ENCODE results near the gene FGF14. TPM values are rescaled to one million over a fixed set of nuclear protein-coding genes. Genes with fewer than 3 reads are reported as not detected.

The FGF14 gene
- total RNA-seq, 2 donors from 2014 or later, result not detected

- ATAC-seq (no peak), DNase-seq (ENCODE audit: low spot score in 2 of 2) (no peak)
- no peaks in the 10 kb centered on the region for H3K9me3 Mint-ChIP-seq
Measured at GRCh38 chr13:102380012-102380411, 21.8 kb downstream of the FGF14 start.

DNA sequence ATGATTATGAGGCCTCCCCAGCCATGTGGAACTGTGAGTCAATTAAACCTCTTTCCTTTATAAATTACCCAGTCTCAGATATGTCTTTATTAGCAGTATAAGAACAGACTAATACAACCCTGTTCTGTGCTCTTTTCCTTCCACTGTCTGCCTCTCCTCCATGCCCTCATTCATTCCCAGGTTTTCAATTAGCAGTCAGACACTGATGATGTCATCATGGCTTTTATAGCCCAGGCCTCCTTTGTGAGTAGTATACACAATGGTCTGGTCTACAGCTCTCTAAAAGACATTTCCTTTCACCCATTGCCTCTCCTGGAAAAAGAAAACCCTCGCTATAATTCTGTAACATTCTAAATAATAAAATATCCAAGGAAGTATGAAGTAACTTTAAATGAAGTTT is 25.5 kb downstream of the FGF14 start:
- no peak for DNase-seq (ENCODE audit: low spot score in 2 of 2)
- no peak for ATAC-seq
- no peaks in the 10 kb centered on the region for H3K36me3 Mint-ChIP-seq
- H3K27ac Mint-ChIP-seq, result no peak overlapping the region
- no peaks in the 10 kb centered on the region for H3K9me3 Mint-ChIP-seq

More at GRCh38 chr13:102380012-102380411, 21.8 kb downstream of the FGF14 start:
- Mint-ChIP-seq H3K27ac (no peak overlapping the region), H3K36me3 (no peaks in the 10 kb centered on the region)

DNA sequence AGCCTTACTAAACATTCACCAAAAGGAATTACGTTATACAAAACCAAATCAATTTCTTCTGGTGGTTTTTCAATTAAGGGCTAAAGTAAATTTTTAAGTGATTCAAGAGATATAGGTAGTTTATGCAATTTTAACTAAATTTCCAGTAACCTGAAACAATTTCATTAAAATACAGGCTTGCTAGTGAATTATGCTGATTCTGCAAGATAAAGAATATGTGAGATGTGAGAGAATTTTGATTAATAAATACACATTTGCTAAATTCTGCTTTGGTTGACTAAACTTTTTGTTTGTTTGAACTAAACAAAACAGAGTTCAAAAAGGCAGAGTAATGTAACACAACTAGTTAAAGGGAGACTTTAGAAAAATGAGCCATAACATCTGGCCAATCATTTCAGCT is 27.1 kb downstream of the FGF14 start:
- DNase-seq (ENCODE audit: low spot score in 2 of 2) (no peak), ATAC-seq (no peak)
- no peaks in the 10 kb centered on the region for H3K36me3 Mint-ChIP-seq
- H3K9me3 Mint-ChIP-seq, result no peaks in the 10 kb centered on the region
- no peak overlapping the region for H3K27ac Mint-ChIP-seq

DNA sequence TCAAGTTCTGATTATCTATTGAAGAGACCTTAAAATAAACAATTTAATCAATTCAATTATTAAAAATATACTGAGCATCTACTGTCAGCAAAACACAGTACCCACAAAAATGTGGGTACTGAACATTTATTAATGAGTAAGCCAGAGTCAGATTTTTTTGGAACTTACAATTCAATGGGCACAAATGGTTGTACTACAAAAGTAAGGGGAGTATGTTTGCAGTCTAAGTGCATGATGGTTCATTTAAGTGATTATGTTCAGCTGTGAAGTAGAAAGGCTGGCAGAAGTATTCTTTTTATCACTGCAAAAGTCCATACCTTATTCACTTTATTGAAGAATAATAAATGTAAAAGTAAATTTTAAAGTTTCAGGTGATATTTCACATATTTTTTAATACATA is 27.6 kb downstream of the FGF14 start:
- no peaks in the 10 kb centered on the region for H3K9me3 Mint-ChIP-seq
- no peak for DNase-seq (ENCODE audit: low spot score in 2 of 2)
- H3K36me3 Mint-ChIP-seq, result no peaks in the 10 kb centered on the region
- no peak for ATAC-seq
- no peak overlapping the region for H3K27ac Mint-ChIP-seq

GRCh38 chr13:102373221-102373620 is 28.6 kb downstream of the FGF14 start:
- H3K9me3 Mint-ChIP-seq, result no peaks in the 10 kb centered on the region
- no peak for ATAC-seq

GRCh38 chr13:102369302-102369701 is 32.5 kb downstream of the FGF14 start:
- no peak for ATAC-seq
- DNase-seq (ENCODE audit: low spot score in 2 of 2), result no peak
- Mint-ChIP-seq H3K9me3 (no peaks in the 10 kb centered on the region), H3K27ac (no peak overlapping the region), H3K36me3 (no peaks in the 10 kb centered on the region)

More at GRCh38 chr13:102373221-102373620, 28.6 kb downstream of the FGF14 start:
- H3K27ac Mint-ChIP-seq, result no peak overlapping the region
- no peaks in the 10 kb centered on the region for H3K36me3 Mint-ChIP-seq
- no peak for DNase-seq (ENCODE audit: low spot score in 2 of 2)

DNA sequence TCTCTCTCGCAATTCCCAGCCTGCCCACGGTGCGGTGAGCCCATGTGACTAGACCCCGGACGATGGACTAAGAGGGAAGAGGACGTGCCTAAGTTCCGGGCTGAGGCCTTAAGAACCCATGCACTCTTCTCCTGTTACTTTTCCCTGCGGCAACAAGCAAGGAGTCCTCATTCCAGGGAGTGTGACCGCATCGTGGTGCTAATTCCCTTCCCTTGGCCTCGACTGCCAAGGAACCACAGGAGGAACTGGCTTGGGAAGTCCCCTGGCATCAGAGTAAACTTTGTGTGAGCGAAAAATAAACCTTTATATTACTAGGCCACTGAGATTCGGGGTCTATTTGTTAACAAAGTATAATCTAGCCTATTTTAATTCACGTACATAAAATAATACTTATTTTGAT is 34.0 kb downstream of the FGF14 start:
- ATAC-seq (no peak), DNase-seq (ENCODE audit: low spot score in 2 of 2) (no peak)
- H3K36me3 Mint-ChIP-seq, result no peaks in the 10 kb centered on the region
- no peak overlapping the region for H3K27ac Mint-ChIP-seq
- no peaks in the 10 kb centered on the region for H3K9me3 Mint-ChIP-seq

- no peaks in the 10 kb centered on the region for H3K9me3 Mint-ChIP-seq
- no peaks in the 10 kb centered on the region for H3K36me3 Mint-ChIP-seq
- DNase-seq (ENCODE audit: low spot score in 2 of 2), result no peak
- H3K27ac Mint-ChIP-seq, result no peak overlapping the region
- no peak for ATAC-seq
Measured at GRCh38 chr13:102361113-102361512, 40.7 kb downstream of the FGF14 start.

- H3K36me3 Mint-ChIP-seq, result no peaks in the 10 kb centered on the region
- ATAC-seq (no peak), DNase-seq (ENCODE audit: low spot score in 2 of 2) (no peak)
- no peaks in the 10 kb centered on the region for H3K9me3 Mint-ChIP-seq
- H3K27ac Mint-ChIP-seq, result peak overlapping the region in 1 of 2 donors; percentile 40
Measured at GRCh38 chr13:102359264-102359663, 42.6 kb downstream of the FGF14 start.

GRCh38 chr13:102355251-102355650 is 46.6 kb downstream of the FGF14 start:
- ATAC-seq, result no peak
- H3K9me3 Mint-ChIP-seq, result no peaks in the 10 kb centered on the region
- no peak for DNase-seq (ENCODE audit: low spot score in 2 of 2)
- H3K27ac Mint-ChIP-seq, result no peak overlapping the region
- no peaks in the 10 kb centered on the region for H3K36me3 Mint-ChIP-seq

- Mint-ChIP-seq H3K9me3 (no peaks in the 10 kb centered on the region), H3K36me3 (no peaks in the 10 kb centered on the region), H3K27ac (no peak overlapping the region)
- DNase-seq (ENCODE audit: low spot score in 2 of 2) (no peak), ATAC-seq (no peak)
Measured at GRCh38 chr13:102354011-102354410, 47.8 kb downstream of the FGF14 start.

DNA sequence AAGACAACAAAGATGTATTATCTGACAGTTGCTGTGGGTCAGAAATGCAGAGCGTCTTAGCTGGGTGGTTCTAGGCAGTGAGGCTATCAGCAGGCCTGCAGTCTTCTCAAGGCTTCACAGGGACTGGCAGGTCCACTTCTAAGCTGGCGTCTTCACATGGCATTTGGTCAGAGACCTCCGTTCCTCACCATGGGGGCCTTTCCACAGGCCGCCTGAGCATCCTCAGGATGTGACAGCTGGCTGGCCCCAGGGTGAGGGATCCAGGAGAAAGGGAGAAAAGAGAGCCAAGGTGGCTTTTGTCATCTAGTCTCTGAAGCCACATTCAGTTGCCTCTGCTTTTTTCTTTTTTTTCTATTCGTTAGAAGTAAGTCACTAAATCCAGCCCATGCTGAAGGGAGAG is 50.3 kb downstream of the FGF14 start:
- no peak for ATAC-seq
- no peaks in the 10 kb centered on the region for H3K36me3 Mint-ChIP-seq

GRCh38 chr13:102347490-102347889 is 54.4 kb downstream of the FGF14 start:
- H3K27ac Mint-ChIP-seq, result no peak overlapping the region
- ATAC-seq, result no peak
- H3K36me3 Mint-ChIP-seq, result no peaks in the 10 kb centered on the region

More for the DNA sequence above, 50.3 kb downstream of the FGF14 start:
- Mint-ChIP-seq H3K27ac (no peak overlapping the region), H3K9me3 (no peaks in the 10 kb centered on the region)
- DNase-seq (ENCODE audit: low spot score in 2 of 2), result no peak

GRCh38 chr13:102346769-102347168 is 55.1 kb downstream of the FGF14 start:
- H3K9me3 Mint-ChIP-seq, result no peaks in the 10 kb centered on the region
- H3K36me3 Mint-ChIP-seq, result no peaks in the 10 kb centered on the region
- ATAC-seq (no peak), DNase-seq (ENCODE audit: low spot score in 2 of 2) (no peak)
- no peak overlapping the region for H3K27ac Mint-ChIP-seq

More at GRCh38 chr13:102347490-102347889, 54.4 kb downstream of the FGF14 start:
- DNase-seq (ENCODE audit: low spot score in 2 of 2), result no peak
- H3K9me3 Mint-ChIP-seq, result no peaks in the 10 kb centered on the region

- Mint-ChIP-seq H3K27ac (no peak overlapping the region), H3K9me3 (no peaks in the 10 kb centered on the region), H3K36me3 (no peaks in the 10 kb centered on the region)
- ATAC-seq, result no peak
- DNase-seq (ENCODE audit: low spot score in 2 of 2), result no peak
Measured at GRCh38 chr13:102344410-102344809, 57.4 kb downstream of the FGF14 start.

DNA sequence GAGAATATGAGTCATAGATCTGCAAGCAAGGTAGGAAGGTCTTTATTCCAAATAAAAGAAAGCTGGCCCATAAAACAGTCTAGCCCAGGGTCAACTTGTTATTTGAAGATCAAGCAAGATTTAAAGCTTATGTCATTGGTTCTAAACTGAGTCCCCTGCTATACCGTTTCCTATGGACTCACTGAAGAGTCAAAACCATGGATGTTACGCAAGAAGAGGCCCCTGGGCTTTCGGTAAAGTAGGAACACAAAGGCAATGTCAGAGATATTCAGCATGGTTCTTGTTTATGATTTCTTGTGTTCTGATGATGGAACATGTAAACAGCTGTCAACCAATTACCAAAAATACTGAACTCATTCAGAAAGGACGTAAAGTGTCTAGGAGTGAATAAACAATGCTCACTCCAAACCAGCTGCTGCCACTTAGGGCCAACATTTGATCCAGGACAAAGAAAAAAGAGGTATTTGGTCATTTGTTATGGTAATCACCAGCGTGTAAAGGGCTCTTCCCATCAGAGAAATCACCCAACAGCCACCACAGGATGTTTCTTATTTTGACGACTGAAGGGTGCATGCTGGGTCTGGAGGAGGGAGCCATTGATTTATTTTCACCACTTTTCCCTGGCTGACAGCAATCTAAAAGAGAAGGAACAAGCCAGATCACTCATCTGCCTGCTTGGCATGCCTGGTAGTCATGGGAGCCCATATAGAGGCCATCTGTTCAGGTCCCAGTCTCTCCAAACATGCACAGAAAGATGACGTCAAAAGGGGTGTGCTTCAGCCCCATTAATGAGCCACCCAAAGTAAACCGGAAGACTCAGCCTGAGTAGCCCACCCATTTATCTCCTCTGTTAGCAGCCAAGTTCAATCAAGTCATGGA is 68.3 kb downstream of the FGF14 start:
- no peak for ATAC-seq
- no peak for DNase-seq (ENCODE audit: low spot score in 2 of 2)
- H3K9me3 Mint-ChIP-seq, result no peaks in the 10 kb centered on the region
- no peak overlapping the region for H3K27ac Mint-ChIP-seq
- H3K36me3 Mint-ChIP-seq, result no peaks in the 10 kb centered on the region

DNA sequence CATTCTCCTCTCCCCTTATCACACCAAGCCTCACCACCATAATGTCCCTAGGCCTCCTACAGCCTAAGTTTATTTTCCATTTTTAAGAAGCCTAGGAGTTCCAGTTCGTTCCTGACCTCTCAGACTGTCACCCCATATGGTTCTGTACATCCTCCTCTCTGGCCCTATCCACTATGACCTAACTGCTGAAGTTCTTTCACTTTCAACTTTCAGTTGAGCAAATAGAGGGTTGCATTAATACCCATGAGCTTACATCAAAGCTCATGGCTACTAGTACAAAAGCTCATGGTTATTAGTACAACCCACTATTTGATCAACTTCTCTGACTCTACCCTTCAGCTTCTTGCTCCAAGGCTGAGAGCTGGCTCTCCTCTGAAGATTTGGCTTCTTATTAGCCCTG is 72.9 kb downstream of the FGF14 start:
- Mint-ChIP-seq H3K36me3 (no peaks in the 10 kb centered on the region), H3K9me3 (no peaks in the 10 kb centered on the region), H3K27ac (no peak overlapping the region)
- DNase-seq (ENCODE audit: low spot score in 2 of 2) (no peak), ATAC-seq (no peak)

DNA sequence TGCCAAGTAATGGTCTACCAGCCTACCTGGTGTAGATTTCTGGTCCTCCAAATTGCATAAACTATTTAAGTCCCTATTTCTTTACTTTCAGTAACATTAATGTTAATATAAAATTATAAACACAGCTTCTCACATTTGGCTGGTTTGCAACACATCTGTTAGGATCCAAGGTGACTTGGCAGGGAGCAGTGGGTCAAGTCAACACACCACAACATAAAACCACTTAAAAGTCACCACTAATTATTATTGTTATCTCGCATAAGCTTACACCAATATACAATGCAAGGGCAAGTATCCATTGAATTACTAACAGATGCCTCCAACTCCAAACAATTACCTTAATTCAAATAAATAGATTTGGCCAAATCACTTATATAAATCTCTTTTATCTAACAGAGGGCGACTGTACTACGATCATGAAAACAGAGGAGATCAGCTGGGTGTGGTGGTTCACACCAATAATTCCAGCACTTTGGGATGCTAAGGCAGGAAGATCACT is 74.7 kb downstream of the FGF14 start:
- DNase-seq (ENCODE audit: low spot score in 2 of 2), result no peak
- Mint-ChIP-seq H3K36me3 (no peaks in the 10 kb centered on the region), H3K27ac (no peak overlapping the region), H3K9me3 (no peaks in the 10 kb centered on the region)
- no peak for ATAC-seq

All from activated naive CD4-positive, alpha-beta T cell treated with anti-CD3 and anti-CD28 coated beads, Interleukin-2, amount 50 U/mL, for 72 hours (primary cell).